Prostate gland (tissue), 2 donors: ENCODE measurements around the gene UNC13D.

Source experiments
- POLR2A ChIP-seq: fragments of 450-650 bp; IDR thresholded peaks from one replicate; pipeline ENCODE4 v1.6.1; 2016; ENCODE audit warnings: antibody characterized with exemption, mild to moderate bottlenecking
- TF ChIP-seq, protein P1 (sequence below), 4 experiments: fragments of 200-600 bp in 2 of 4; fragments of 450-650 bp in 2 of 4; sonication (generic) in 2 of 4; IDR thresholded peaks; 1 replicate in 3 of 4; 2 replicates in 1 of 4; pipeline ENCODE4 v1.5.1; 2016 to 2019; ENCODE audit warnings: antibody characterized with exemption in 4 of 4, mild to moderate bottlenecking in 2 of 4, moderate library complexity in 2 of 4

DNA sequence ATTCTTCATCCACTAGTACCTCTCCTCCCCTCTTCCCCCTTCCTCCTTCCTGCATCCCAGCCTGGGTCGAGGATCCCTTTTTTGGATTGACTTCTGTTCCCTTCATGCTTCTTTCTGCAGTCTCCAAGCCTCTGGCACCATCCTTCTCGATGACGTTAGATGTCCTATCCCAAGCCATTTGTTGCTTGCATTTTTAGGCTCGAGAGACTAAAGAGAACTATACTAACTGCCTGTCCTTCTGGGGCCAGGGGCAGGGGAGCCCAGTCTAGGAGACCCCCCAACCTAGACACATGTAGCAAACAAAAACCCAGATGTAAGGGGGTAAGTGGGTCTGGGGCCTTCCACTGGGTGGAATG, 35.7 kb downstream of the UNC13D start:
- TF ChIP-seq POLR2A: no peak
- TF ChIP-seq, protein P1, sequence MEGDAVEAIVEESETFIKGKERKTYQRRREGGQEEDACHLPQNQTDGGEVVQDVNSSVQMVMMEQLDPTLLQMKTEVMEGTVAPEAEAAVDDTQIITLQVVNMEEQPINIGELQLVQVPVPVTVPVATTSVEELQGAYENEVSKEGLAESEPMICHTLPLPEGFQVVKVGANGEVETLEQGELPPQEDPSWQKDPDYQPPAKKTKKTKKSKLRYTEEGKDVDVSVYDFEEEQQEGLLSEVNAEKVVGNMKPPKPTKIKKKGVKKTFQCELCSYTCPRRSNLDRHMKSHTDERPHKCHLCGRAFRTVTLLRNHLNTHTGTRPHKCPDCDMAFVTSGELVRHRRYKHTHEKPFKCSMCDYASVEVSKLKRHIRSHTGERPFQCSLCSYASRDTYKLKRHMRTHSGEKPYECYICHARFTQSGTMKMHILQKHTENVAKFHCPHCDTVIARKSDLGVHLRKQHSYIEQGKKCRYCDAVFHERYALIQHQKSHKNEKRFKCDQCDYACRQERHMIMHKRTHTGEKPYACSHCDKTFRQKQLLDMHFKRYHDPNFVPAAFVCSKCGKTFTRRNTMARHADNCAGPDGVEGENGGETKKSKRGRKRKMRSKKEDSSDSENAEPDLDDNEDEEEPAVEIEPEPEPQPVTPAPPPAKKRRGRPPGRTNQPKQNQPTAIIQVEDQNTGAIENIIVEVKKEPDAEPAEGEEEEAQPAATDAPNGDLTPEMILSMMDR (IDR thresholded peaks at IDR 0.05): no peak
